Stimulated activated memory B cell treated with anti-CD40 and anti-IgM and Interleukin-4, amounts not matched to agents 10 μg/mL and 1 μg/mL and 100 μg/mL, for 72 hours (primary cell): ENCODE data around the gene SLC28A1.
"Not testable (repeated sequence)": the region's sequence is repeated elsewhere in the genome, so short reads cannot be mapped to it uniquely, and the experiment has no call there.

ENCODE experiments used
- ATAC-seq: fragments of 150-1000 bp; cut with Tn5 transposase; 2 replicates; pipeline ENCODE4 v1.10.0; 2021
- H3K27ac Mint-ChIP-seq: one replicate; pipeline ENCODE4 v1.8.0; 2022; ENCODE audit warnings: mild to moderate bottlenecking, mixed read lengths
- H3K27me3 Mint-ChIP-seq: one replicate; pipeline ENCODE4 v1.8.0; 2022; ENCODE audit warnings: mixed read lengths
- H3K36me3 Mint-ChIP-seq: one replicate; pipeline ENCODE4 v1.8.0; 2022; ENCODE audit warnings: mixed read lengths
- H3K4me1 Mint-ChIP-seq: one replicate; pipeline ENCODE4 v1.8.0; 2022; ENCODE audit warnings: mixed read lengths
- H3K4me3 Mint-ChIP-seq: one replicate; pipeline ENCODE4 v1.8.0; 2022; ENCODE audit warnings: mild to moderate bottlenecking, moderate library complexity, mixed read lengths
- H3K9me3 Mint-ChIP-seq: one replicate; pipeline ENCODE4 v1.8.0; 2022; ENCODE audit warnings: mixed read lengths

SLC28A1 gene, protein sequence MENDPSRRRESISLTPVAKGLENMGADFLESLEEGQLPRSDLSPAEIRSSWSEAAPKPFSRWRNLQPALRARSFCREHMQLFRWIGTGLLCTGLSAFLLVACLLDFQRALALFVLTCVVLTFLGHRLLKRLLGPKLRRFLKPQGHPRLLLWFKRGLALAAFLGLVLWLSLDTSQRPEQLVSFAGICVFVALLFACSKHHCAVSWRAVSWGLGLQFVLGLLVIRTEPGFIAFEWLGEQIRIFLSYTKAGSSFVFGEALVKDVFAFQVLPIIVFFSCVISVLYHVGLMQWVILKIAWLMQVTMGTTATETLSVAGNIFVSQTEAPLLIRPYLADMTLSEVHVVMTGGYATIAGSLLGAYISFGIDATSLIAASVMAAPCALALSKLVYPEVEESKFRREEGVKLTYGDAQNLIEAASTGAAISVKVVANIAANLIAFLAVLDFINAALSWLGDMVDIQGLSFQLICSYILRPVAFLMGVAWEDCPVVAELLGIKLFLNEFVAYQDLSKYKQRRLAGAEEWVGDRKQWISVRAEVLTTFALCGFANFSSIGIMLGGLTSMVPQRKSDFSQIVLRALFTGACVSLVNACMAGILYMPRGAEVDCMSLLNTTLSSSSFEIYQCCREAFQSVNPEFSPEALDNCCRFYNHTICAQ

DNA sequence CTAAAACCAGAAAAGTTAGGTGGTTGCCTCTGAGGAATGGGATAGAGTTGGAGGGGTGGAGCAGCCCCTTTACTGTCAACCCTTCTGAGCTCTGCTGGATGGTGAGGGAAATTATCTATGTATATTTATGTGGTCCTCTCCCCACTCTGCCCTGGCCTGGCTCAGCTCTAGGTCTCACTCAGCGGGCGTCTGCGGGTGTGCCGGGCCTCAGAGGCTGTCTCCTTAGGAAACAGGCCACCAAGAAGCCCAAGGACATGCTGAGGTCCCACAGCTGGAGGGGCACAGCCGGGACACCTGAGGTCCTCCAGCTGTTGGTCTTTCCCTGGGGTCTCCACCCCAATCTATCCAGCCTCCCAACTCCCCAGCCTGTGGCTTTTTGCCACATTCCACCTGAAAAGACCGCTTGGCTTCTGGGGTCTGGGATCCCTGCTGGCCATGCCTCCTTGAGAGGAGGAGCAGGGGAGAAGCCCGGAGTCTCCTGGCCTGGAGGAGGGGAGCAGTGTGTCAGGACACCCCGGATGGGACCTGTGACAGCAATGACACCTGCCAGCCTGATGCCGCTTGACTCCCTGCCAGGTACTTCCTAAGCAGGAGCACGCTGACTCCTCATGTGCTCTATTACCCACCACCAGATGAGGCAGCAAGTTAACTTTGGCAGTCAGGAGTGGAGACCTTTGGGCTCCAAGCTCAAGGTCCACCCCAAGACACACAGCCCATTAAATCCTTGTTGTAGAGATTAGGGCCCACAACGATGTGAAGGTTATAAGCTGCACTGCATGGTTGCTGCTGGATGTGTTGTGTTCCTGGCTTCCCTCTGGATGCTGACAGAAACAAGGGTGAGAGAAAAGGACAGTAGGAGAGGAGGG, at the start of gene SLC28A1:
TSS of gene SLC28A1 (plus strand) at position 747 of the 866 bp plus-strand sequence. CDS start 3,099 bp downstream, outside the sequence.
- H3K4me3 Mint-ChIP-seq: no peak within 1 kb of the TSS
- H3K27ac Mint-ChIP-seq: no peak within 1 kb of the TSS
- no peaks in the 10 kb centered on the region for H3K36me3 Mint-ChIP-seq
- H3K27me3 Mint-ChIP-seq: peaks cover 9% of the 10 kb centered on the region
- H3K9me3 Mint-ChIP-seq: no peaks in the 10 kb centered on the region
- H3K4me1 Mint-ChIP-seq: no peaks in the 10 kb centered on the region
- ATAC-seq: no peak

DNA sequence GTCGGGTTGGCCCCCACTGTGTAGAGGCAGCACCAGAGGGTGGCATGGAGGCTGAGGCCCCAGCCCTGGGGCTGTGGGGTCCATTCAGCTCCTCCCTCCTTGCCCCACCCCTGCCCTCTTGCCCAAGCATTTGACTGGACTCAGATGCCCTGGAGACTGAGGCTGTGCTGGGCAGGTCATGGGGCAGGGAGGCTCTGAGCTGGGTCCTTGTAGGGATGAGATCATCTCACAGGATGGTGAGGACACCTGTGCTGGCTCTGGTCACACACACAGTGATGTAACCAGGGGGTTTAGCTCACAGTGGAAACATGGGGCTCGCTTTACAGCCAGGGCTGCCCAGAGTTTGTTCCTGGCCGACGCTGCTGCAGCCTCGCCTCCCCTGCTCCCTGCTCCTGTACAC, 49.5 kb upstream of the SLC28A1 start:
- Mint-ChIP-seq H3K27ac (no peak overlapping the region), H3K4me3 (no peak overlapping the region), H3K27me3 (peaks cover 39% of the 10 kb centered on the region), H3K36me3 (no peaks in the 10 kb centered on the region), H3K9me3 (no peaks in the 10 kb centered on the region), H3K4me1 (no peaks in the 10 kb centered on the region)
- no peak for ATAC-seq

DNA sequence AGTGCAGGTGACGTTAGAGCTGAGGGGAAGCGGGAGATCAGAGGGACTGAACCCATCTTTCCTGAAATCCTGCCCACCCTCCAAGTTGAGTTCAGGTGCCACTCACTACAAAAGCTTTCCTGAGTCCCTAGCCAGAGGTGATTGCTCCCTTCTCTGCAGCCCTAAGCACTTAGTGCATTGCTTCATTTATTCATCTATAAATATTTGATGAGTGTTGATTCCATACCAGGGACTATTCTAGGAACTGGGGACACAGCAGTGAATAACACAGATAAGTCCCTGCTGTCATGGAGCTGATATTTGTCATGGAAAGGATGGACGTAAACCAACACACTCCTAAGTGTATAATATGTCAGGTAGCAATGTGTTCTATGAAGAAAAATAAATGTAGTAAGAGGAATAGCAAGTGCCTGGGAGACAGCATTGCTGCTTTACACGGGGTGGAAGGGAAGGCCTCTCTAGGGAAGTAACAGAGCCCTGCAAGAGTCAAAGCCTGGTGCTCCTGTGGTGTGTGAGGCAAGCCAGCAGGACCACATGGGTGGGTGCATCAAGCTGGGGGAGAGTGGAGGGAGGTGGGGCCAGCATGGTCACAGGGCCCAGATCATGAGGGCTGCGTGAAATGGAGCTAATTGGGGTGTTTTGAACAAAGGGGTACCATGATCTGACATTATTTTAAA, 48.7 kb upstream of the SLC28A1 start:
- no peak overlapping the region for H3K27ac Mint-ChIP-seq
- H3K4me1 Mint-ChIP-seq: no peaks in the 10 kb centered on the region
- H3K9me3 Mint-ChIP-seq: no peaks in the 10 kb centered on the region
- no peak for ATAC-seq
- no peaks in the 10 kb centered on the region for H3K36me3 Mint-ChIP-seq
- peaks cover 39% of the 10 kb centered on the region for H3K27me3 Mint-ChIP-seq
- H3K4me3 Mint-ChIP-seq: no peak overlapping the region

DNA sequence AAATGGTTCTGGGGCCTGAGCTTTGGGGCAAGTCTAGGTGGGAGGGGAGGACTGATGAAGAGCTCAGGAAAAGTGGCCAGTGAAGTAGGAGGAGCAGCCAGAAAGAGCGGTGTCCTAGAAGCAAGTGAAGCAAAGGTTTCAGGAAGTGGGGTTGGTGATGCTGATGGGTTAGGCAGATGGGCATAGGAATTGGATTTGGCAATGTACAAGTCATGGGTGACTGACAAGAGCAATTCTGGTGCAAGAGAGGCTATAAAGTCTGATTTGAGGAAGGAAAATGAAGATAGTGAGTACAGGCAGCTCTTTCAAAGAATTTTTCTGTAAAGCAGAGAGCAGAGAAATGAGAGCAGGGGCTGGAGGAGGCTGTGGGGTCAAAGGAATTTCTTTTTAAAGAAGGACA, 47.6 kb upstream of the SLC28A1 start:
- ATAC-seq: no peak
- peaks cover 41% of the 10 kb centered on the region for H3K27me3 Mint-ChIP-seq
- no peak overlapping the region for H3K27ac Mint-ChIP-seq
- H3K4me3 Mint-ChIP-seq: no peak overlapping the region
- H3K4me1 Mint-ChIP-seq: no peaks in the 10 kb centered on the region
- H3K36me3 Mint-ChIP-seq: no peaks in the 10 kb centered on the region
- no peaks in the 10 kb centered on the region for H3K9me3 Mint-ChIP-seq

DNA sequence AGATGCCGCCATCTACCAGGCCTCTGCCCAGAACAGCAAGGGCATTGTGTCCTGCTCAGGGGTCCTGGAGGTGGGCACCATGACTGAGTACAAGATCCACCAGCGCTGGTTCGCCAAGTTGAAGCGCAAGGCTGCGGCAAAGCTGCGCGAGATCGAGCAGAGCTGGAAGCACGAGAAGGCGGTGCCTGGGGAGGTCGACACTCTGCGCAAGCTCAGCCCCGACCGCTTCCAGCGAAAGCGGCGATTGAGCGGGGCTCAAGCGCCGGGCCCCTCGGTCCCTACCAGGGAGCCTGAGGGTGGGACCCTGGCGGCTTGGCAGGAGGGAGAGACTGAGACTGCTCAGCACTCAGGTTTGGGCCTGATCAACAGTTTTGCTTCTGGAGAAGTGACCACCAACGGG, 44.7 kb upstream of the SLC28A1 start:
- Mint-ChIP-seq H3K27ac (no peak overlapping the region), H3K27me3 (peaks cover 43% of the 10 kb centered on the region), H3K9me3 (no peaks in the 10 kb centered on the region), H3K4me1 (no peaks in the 10 kb centered on the region), H3K36me3 (no peaks in the 10 kb centered on the region), H3K4me3 (no peak overlapping the region)
- ATAC-seq: no peak

DNA sequence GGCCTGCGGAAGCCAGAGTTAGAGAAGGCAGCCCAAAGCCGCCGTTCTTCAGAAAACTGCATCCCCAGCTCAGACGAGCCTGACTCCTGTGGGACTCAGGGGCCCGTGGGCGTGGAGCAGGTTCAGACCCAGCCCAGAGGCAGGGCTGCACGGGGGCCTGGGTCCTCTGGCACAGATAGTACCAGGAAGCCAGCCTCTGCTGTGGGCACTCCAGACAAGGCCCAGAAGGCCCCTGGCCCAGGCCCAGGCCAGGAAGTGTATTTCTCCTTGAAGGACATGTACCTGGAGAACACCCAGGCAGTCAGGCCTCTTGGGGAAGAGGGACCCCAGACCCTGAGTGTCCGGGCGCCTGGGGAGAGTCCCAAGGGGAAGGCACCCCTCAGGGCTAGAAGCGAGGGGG, 44.2 kb upstream of the SLC28A1 start:
- H3K4me3 Mint-ChIP-seq: no peak overlapping the region
- H3K9me3 Mint-ChIP-seq: no peaks in the 10 kb centered on the region
- no peaks in the 10 kb centered on the region for H3K4me1 Mint-ChIP-seq
- peaks cover 42% of the 10 kb centered on the region for H3K27me3 Mint-ChIP-seq
- H3K27ac Mint-ChIP-seq: no peak overlapping the region
- H3K36me3 Mint-ChIP-seq: no peaks in the 10 kb centered on the region
- ATAC-seq: no peak

DNA sequence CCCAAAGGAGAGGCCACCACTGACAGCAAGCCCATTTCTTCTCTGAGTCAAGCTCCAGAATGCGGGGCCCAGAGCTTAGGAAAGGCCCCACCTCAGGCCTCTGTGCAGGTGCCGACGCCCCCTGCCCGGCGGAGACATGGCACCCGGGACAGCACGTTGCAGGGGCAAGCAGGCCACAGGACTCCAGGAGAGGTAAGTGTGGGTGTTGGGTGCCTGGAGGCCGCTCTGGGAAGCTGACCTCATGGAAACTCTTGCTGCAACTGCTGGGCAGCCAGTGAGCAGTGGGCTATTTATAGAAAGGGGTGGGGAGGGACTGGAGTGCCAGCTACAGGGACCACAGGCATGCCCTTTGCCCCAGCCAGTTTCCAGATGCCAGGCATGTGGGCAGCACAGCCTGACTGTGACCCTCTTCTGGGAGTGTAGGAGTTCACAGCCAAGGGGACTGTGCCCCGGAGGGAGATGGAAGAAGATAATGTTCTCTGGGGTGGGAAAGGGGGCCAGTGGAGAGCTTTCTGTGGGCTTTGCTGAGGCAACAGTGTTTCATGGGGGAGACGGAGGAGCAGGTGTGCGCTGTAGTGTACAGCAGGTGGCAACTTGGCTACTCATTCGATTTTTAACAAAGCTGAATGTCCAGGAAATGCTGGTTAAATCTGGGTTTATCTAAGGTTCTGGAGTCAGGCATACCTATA, 43.6 kb upstream of the SLC28A1 start:
- no peaks in the 10 kb centered on the region for H3K36me3 Mint-ChIP-seq
- H3K27ac Mint-ChIP-seq: no peak overlapping the region
- no peaks in the 10 kb centered on the region for H3K4me1 Mint-ChIP-seq
- ATAC-seq: no peak
- peaks cover 35% of the 10 kb centered on the region for H3K27me3 Mint-ChIP-seq
- H3K9me3 Mint-ChIP-seq: no peaks in the 10 kb centered on the region
- no peak overlapping the region for H3K4me3 Mint-ChIP-seq

DNA sequence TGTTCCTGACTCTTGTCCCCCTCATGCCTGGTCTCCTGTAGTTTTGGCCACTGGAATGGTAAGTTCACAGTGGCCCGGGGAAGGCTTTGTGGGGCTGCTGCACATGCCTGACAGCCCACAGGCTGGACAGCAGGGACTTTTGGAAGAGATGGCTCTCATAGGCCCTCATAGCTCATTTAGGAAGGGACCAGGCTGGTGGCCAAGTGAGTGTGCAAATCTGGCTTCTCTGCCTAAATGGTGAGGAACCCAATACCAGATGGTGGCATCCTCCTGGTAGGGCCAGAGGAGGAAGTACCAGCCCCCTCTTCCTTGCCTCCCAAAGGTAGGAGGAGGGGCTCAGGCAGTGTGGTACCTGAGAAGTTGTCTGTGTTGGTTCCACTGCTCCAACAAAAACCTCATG, 41.7 kb upstream of the SLC28A1 start:
- Mint-ChIP-seq H3K27ac (no peak overlapping the region), H3K4me1 (no peaks in the 10 kb centered on the region), H3K27me3 (peaks cover 17% of the 10 kb centered on the region), H3K9me3 (peaks cover 9% of the 10 kb centered on the region), H3K36me3 (peaks cover 13% of the 10 kb centered on the region), H3K4me3 (no peak overlapping the region)
- no peak for ATAC-seq

DNA sequence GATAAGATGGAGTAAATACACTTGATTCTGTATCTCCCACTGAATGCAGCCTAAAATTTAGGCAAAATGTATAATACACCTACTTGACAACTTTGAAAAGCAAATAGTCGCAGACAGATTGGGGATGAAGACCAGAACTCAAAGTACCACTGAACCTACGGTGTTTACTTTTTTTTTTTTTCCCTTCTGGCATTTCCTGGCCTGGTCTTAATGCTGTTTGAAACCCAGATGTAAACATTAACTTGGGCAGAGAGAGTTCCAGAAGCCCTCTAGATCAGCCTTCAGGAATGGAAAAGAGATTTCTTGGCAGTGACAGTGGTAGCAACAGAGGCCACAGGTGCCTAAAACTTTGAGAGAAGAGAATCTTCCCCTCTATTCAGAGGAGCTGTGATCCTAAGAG, 39.5 kb upstream of the SLC28A1 start:
- Mint-ChIP-seq H3K27me3 (peaks cover 13% of the 10 kb centered on the region), H3K4me1 (no peaks in the 10 kb centered on the region), H3K9me3 (peaks cover 12% of the 10 kb centered on the region), H3K36me3 (peaks cover 13% of the 10 kb centered on the region), H3K4me3 (no peak overlapping the region), H3K27ac (no peak overlapping the region)
- no peak for ATAC-seq

DNA sequence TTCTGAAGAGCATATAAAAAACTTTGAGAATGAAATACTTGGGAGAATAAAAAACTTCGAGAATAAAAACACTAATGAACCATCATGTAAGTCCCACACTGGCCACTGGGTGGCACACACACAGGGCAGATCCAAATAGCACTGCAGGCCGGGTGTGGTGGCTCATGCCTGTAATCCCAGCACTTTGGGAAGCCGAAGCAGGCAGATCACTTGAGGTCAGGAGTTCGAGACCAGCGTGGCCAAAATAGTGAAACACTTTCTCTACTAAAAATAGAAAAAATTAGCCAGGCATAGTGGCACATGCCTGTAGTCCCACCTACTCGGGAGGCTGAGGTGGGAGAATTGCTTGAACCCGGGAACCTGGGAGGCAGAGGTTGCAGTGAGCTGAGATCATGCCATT, 38.8 kb upstream of the SLC28A1 start:
- H3K27me3 Mint-ChIP-seq: peaks cover 13% of the 10 kb centered on the region
- H3K27ac Mint-ChIP-seq, ATAC-seq, H3K4me3 Mint-ChIP-seq, H3K4me1 Mint-ChIP-seq: not testable (repeated sequence)
- H3K36me3 Mint-ChIP-seq: peaks cover 13% of the 10 kb centered on the region
- H3K9me3 Mint-ChIP-seq: peaks cover 12% of the 10 kb centered on the region

DNA sequence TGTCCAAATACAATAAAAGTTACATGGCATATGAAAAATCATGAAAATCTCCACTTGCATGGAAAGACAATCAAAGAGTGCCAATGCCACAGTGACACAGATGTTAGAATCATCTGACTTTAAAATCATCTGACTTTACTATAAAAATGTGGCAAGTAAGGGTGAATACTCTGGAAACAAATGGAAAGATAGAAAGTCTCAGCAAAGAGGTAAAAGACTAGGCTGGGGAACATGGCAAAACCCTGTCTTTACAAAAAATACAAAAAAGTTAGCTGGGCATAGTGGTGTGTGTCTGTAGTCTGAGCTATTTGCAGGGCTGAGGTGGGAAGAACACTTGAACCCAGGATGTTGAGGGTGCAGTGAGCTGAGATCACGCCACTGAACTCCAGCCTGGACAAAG, 38.2 kb upstream of the SLC28A1 start:
- Mint-ChIP-seq H3K27me3 (peaks cover 8% of the 10 kb centered on the region), H3K4me3 (no peak overlapping the region), H3K4me1 (no peaks in the 10 kb centered on the region), H3K9me3 (peaks cover 12% of the 10 kb centered on the region), H3K36me3 (peaks cover 13% of the 10 kb centered on the region), H3K27ac (no peak overlapping the region)
- ATAC-seq: no peak

DNA sequence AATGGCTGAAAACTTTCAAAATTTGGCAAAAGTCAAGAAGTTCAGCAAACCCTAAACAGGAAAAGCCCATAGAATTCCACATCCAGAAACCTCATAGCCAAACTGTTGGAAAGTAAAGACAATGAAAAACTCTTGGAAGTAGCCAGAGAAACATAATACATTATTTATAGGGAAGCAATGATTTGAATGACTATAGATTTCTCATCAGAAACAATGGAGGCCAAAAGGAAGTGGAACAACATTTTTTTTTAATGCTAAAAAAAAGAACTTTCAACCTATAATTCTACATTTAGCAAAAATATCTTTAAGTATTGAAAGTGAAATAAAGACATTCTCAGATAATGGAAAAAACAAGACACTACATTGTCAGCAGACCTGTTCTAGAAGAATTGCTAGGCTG, 37.1 kb upstream of the SLC28A1 start:
- Mint-ChIP-seq H3K27ac (no peak overlapping the region), H3K4me1 (no peaks in the 10 kb centered on the region), H3K4me3 (no peak overlapping the region), H3K36me3 (peaks cover 13% of the 10 kb centered on the region), H3K9me3 (peaks cover 12% of the 10 kb centered on the region), H3K27me3 (no peaks in the 10 kb centered on the region)
- no peak for ATAC-seq

DNA sequence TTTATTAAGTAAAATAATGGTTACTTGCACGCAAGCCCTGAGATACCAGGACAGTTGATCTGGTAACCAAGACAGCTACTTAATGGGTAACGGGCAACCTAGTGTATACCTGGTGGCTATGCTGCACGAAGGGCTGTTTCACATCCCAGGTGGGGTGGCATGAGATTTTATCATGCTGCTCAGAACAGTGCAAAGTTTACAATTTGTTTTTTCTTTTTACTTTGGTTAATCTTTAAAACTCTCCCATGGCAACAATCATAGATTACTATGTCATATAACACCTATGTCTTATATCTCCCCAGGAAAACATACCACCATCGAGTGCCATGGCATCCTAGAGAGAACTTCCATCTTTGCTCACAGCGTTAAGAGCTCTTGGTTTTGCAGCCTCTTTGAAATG, 32.2 kb upstream of the SLC28A1 start:
- no peak overlapping the region for H3K27ac Mint-ChIP-seq
- H3K4me3 Mint-ChIP-seq: no peak overlapping the region
- H3K9me3 Mint-ChIP-seq: peaks cover 4% of the 10 kb centered on the region
- H3K4me1 Mint-ChIP-seq: peaks cover 8% of the 10 kb centered on the region
- H3K36me3 Mint-ChIP-seq: peaks cover 1% of the 10 kb centered on the region
- ATAC-seq: no peak
- H3K27me3 Mint-ChIP-seq: no peaks in the 10 kb centered on the region

DNA sequence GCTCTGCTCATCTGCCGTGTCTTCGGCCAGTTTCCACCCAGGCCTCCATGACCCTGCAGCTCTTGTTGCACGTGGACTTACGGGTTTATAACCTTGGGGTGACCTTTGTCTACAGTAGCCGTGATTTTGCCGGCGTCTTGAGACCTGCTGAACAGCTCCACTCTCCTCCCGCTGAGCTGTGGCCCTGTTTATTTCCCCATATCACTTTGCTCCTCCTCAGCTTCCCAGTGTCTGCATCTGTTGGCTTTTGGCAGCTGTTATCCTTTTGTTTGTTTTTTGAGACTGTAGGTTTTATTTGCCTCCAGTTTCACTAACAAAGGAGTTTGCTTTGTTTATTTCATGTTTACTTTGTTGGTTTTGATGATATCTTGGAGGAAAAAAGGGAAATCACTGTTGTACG, 29.3 kb upstream of the SLC28A1 start:
- no peak overlapping the region for H3K27ac Mint-ChIP-seq
- no peak overlapping the region for H3K4me3 Mint-ChIP-seq
- no peaks in the 10 kb centered on the region for H3K9me3 Mint-ChIP-seq
- ATAC-seq: no peak
- H3K27me3 Mint-ChIP-seq: no peaks in the 10 kb centered on the region
- H3K4me1 Mint-ChIP-seq: peaks cover 8% of the 10 kb centered on the region
- no peaks in the 10 kb centered on the region for H3K36me3 Mint-ChIP-seq
